GM21447 (cell line): ENCODE data around the gene FKTN.
A peak's percentile ranks its signal among the peaks of the same experiment; 100 is the strongest.

ENCODE experiments used
- ATAC-seq: cut with Tn5 transposase; IDR thresholded peaks from one replicate; pipeline ENCODE4 v1.9.1; 2021; ENCODE audit not compliant: unreplicated experiment

The FKTN gene

GRCh38 chr9:105632807-105633206 lies 74.9 kb downstream of the FKTN start:
- no peak for ATAC-seq

GRCh38 chr9:105633411-105633810 lies 75.5 kb downstream of the FKTN start:
- ATAC-seq: no peak

GRCh38 chr9:105636331-105636730 lies 78.4 kb downstream of the FKTN start:
- no peak for ATAC-seq

GRCh38 chr9:105637787-105638395 lies 80.0 kb downstream of the FKTN start:
- ATAC-seq: no peak

GRCh38 chr9:105639936-105640335 lies 82.0 kb downstream of the FKTN start:
- no peak for ATAC-seq

- ATAC-seq: no peak
These were observed 85.9 kb downstream of the FKTN start for GRCh38 chr9:105643795-105644194.

GRCh38 chr9:105646879-105647594 lies 89.1 kb downstream of the FKTN start:
- ATAC-seq: no peak

- no peak for ATAC-seq
These were observed 89.8 kb downstream of the FKTN start for GRCh38 chr9:105647595-105648349.

GRCh38 chr9:105651806-105652205 lies 93.9 kb downstream of the FKTN start:
- ATAC-seq: no peak

GRCh38 chr9:105656131-105656921 lies 98.4 kb downstream of the FKTN start:
- peak; percentile 73 for ATAC-seq

GRCh38 chr9:105658351-105658750 lies 100.4 kb downstream of the FKTN start:
- ATAC-seq: no peak

- ATAC-seq: no peak
These were observed 103.1 kb downstream of the FKTN start for GRCh38 chr9:105661011-105661410.

- peak; percentile 82 for ATAC-seq
These were observed 104.5 kb downstream of the FKTN start, which contains the start of gene TAL2 for GRCh38 chr9:105662184-105663104. Gene TAL2 (plus strand): TSS chr9:105662457. CDS start chr9:105662497, 40 bp downstream.

GRCh38 chr9:105663914-105664313 lies 106.0 kb downstream of the FKTN start:
- no peak for ATAC-seq

- ATAC-seq: no peak
These were observed 109.9 kb downstream of the FKTN start for GRCh38 chr9:105667867-105668266.

GRCh38 chr9:105670315-105670714 lies 112.4 kb downstream of the FKTN start:
- no peak for ATAC-seq

GRCh38 chr9:105670775-105671174 lies 112.8 kb downstream of the FKTN start:
- ATAC-seq: no peak

- peak; percentile 66 for ATAC-seq
These were observed 114.8 kb downstream of the FKTN start for GRCh38 chr9:105672711-105673234.

- ATAC-seq: no peak
These were observed 116.0 kb downstream of the FKTN start for GRCh38 chr9:105673850-105674387.
